Endothelial cell (in vitro differentiated cells): Measurements from ENCODE around the gene CACTIN. TPM values are rescaled to one million over a fixed set of nuclear protein-coding genes. Genes with fewer than 3 reads are reported as not detected.

ENCODE experiments used
- DNase-seq: peaks from one replicate; pipeline ENCODE4 v3.0.0; 2021; ENCODE audit warnings: low spot score
- H3K27ac Mint-ChIP-seq: one replicate; pipeline ENCODE4 v1.8.0; 2021; ENCODE audit warnings: mixed read lengths, inconsistent platforms; ENCODE audit not compliant: unreplicated experiment
- H3K27me3 Mint-ChIP-seq: one replicate; pipeline ENCODE4 v1.8.0; 2021; ENCODE audit warnings: mild to moderate bottlenecking, moderate library complexity, mixed read lengths, inconsistent platforms; ENCODE audit not compliant: unreplicated experiment
- H3K36me3 Mint-ChIP-seq: one replicate; pipeline ENCODE4 v1.8.0; 2021; ENCODE audit warnings: mild to moderate bottlenecking, low read depth, mixed read lengths, inconsistent platforms; ENCODE audit not compliant: unreplicated experiment
- H3K4me1 Mint-ChIP-seq: one replicate; pipeline ENCODE4 v1.8.0; 2021; ENCODE audit warnings: mild to moderate bottlenecking, mixed read lengths, inconsistent platforms; ENCODE audit not compliant: unreplicated experiment
- H3K4me3 Mint-ChIP-seq: one replicate; pipeline ENCODE4 v1.8.0; 2021; ENCODE audit warnings: mild to moderate bottlenecking, mixed read lengths, inconsistent platforms; ENCODE audit not compliant: unreplicated experiment
- H3K9me3 Mint-ChIP-seq: one replicate; pipeline ENCODE4 v1.8.0; 2021; ENCODE audit warnings: mixed read lengths, inconsistent platforms; ENCODE audit not compliant: unreplicated experiment
- CTCF ChIP-seq: fragments of 200-600 bp; sonication (generic); IDR thresholded peaks from one replicate; pipeline ENCODE4 v1.5.0; 2021; ENCODE audit warnings: antibody characterized with exemption; ENCODE audit not compliant: unreplicated experiment
- total RNA-seq: library from RNA; stranded (reverse); fragmentation: NEBNext Ultra II Directional; extraction: Animal tissue kit (Norgen Biotek cat#: 25700); gene quantifications from one replicate; pipeline ENCODE4 v1.2.1, GENCODE V29; 2021; ENCODE audit not compliant: unreplicated experiment

Gene CACTIN
- total RNA-seq, 1 donor from 2014 or later: 31.8 TPM

DNA sequence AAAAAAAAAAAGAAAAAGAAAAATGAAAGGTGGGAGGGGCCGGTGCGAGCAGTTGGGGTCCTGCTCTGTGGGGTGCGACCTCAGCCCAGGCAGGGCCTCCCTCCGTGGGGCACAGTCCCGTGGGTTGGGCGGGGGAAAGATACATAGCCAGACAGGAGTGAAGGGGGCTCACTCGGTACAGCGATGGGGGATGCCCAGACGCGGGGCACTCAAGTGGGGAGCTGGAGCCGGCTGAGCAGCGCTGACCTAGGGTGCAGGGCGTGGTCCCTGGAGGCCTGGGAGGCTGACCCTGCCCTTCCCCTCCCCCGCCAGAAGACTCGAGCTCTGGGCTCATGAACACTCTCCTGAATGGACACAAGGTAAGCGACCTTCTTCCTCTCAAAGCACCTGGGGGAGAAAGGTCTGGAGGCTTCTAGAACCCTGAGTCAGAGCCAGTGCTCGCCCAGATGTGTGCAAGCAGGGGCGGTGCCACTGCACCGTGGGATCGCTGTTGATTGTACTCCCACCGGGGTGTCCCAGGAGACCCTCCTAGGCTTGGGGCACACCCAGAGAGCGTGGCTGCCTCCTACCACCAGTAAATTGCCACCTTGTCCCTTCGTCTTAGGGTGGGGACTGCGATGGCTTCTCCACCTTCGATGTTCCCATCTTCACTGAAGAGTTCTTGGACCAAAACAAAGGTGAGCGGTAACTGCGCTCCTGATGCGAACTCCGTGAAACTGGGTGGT is 50.5 kb downstream of the CACTIN start:
- DNase-seq: no peak
- Mint-ChIP-seq H3K27ac (no peak overlapping the region), H3K4me3 (peak overlapping the region; percentile 31), H3K4me1 (peaks cover 12% of the 10 kb centered on the region), H3K27me3 (peaks cover 31% of the 10 kb centered on the region), H3K36me3 (peaks cover 12% of the 10 kb centered on the region), H3K9me3 (no peaks in the 10 kb centered on the region)
- no peak for TF ChIP-seq CTCF

- Mint-ChIP-seq H3K27me3 (peaks cover 30% of the 10 kb centered on the region), H3K4me3 (peak overlapping the region; percentile 79), H3K9me3 (no peaks in the 10 kb centered on the region), H3K36me3 (peaks cover 12% of the 10 kb centered on the region), H3K4me1 (peaks cover 12% of the 10 kb centered on the region), H3K27ac (peak overlapping the region; percentile 13)
- peak; percentile 49 for DNase-seq
- TF ChIP-seq CTCF: no peak
Measured at GRCh38 chr19:3575260-3575741, 51.3 kb downstream of the CACTIN start.

- Mint-ChIP-seq H3K9me3 (no peaks in the 10 kb centered on the region), H3K27ac (no peak overlapping the region), H3K36me3 (peaks cover 12% of the 10 kb centered on the region), H3K4me1 (peaks cover 12% of the 10 kb centered on the region), H3K27me3 (peaks cover 23% of the 10 kb centered on the region), H3K4me3 (peak overlapping the region; percentile 84)
- peak; percentile 91 for DNase-seq
- no peak for TF ChIP-seq CTCF
Measured at GRCh38 chr19:3573858-3574637, 52.5 kb downstream of the CACTIN start.

DNA sequence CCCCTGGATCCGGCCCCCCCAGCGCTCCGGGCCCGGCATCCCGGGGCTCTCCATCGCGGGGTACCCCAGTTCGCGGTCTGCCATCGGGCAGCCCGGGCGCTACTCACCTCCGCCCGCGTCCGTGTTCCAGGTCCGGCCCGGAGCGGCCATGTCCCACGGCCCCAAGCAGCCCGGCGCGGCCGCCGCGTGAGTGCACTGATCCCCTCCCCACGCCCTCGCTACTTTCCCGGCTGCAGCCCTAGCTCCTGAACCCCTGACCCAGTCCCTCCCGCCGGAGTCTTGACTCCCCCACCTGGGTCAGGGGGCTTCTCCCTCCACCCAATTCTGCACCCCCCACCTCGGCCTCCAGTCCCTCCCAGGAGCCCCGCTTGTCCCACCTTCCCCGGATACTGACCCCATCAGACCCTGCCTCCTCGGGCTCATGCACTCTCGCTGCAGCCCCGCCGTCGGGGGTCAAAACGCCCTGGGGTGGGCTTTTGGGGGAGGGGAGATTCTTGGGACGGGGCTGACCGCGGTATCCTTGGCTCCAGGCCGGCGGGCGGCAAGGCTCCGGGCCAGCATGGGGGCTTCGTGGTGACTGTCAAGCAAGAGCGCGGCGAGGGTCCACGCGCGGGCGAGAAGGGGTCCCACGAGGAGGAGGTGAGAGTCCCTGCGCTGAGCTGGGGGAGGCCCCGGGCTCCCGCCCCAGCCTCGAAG is 53.3 kb downstream of the CACTIN start:
- Mint-ChIP-seq H3K27me3 (peaks cover 20% of the 10 kb centered on the region), H3K4me1 (peaks cover 12% of the 10 kb centered on the region), H3K4me3 (peak overlapping the region; percentile 84), H3K27ac (no peak overlapping the region), H3K9me3 (no peaks in the 10 kb centered on the region), H3K36me3 (peaks cover 12% of the 10 kb centered on the region)
- no peak for DNase-seq
- TF ChIP-seq CTCF: no peak
